Esophagus muscularis mucosa (tissue), 4 donors: ENCODE measurements around the gene TGFBR3.

Experiments
- CTCF ChIP-seq, 3 experiments: fragments of 200-600 bp in 2 of 3; fragments of 450-650 bp in 1 of 3; sonication (generic) in 2 of 3; IDR thresholded peaks; one replicate each; pipeline ENCODE4 v1.5.1; 2017 to 2019; ENCODE audit warnings: antibody characterized with exemption in 3 of 3, mild to moderate bottlenecking in 2 of 3, moderate library complexity in 1 of 3
- EP300 ChIP-seq: sonication (generic); formaldehyde crosslinking; IDR thresholded peaks from one replicate; pipeline ENCODE4 v1.6.1; 2017; ENCODE audit warnings: antibody characterized with exemption
- POLR2A ChIP-seq: fragments of 450-650 bp; IDR thresholded peaks from one replicate; pipeline ENCODE4 v1.6.1; 2017; ENCODE audit warnings: antibody characterized with exemption, moderate library complexity, mild to moderate bottlenecking, low read depth

DNA sequence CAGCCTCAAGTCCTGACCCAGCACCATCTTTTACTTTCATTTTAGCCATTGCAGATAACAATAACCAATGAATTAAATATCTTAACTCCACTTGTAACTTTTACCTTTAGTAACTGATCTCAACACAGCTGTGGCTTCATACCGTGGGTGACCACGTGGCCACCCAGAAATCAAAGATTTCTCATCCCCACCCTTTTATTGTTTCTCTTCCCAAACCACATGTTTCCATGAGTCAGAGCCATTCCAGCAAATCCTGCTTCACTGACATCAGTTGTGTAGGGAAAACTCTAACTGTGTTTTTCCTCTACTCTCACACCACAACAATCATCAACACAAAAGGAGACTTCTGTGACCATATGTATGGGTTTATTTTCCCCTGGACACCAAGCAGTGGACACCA is 38.2 kb upstream of the TGFBR3 start:
- no peak for TF ChIP-seq CTCF (IDR thresholded peaks at IDR 0.05)
- TF ChIP-seq POLR2A = no peak
- TF ChIP-seq EP300 = no peak
